Smooth muscle cell (in vitro differentiated cells): Measurements from ENCODE around the gene DSCAM. TPM values are rescaled to one million over a fixed set of nuclear protein-coding genes. Genes with fewer than 3 reads are reported as not detected.

Experiments used
- DNase-seq: peaks from one replicate; lab custom pipeline; 2025; ENCODE audit not compliant: unreplicated experiment; lab: John Stamatoyannopoulos, UW
- H2AFZ ChIP-seq: fragments of 200-600 bp; sonication (generic); 2 replicates; pipeline ENCODE4 v1.6.0; 2016; ENCODE audit warnings: antibody characterized with exemption, low read depth, mild to moderate bottlenecking
- H3F3A ChIP-seq: fragments of 200-600 bp; sonication (generic); 2 replicates; pipeline ENCODE4 v1.6.0; 2017; ENCODE audit warnings: antibody characterized with exemption, low read depth
- H3K27ac ChIP-seq: fragments of 200-600 bp; sonication (generic); 2 replicates; pipeline ENCODE4 v1.5.1; 2016; ENCODE audit warnings: low read depth, mild to moderate bottlenecking
- H3K27me3 ChIP-seq: fragments of 200-600 bp; sonication (generic); 2 replicates; pipeline ENCODE4 v1.6.1; 2016; ENCODE audit warnings: low read depth, mild to moderate bottlenecking
- H3K36me3 ChIP-seq: fragments of 200-600 bp; sonication (generic); 2 replicates; pipeline ENCODE4 v1.5.1; 2016; ENCODE audit warnings: low read depth
- H3K4me1 ChIP-seq: fragments of 200-600 bp; sonication (generic); 2 replicates; pipeline ENCODE4 v1.5.1; 2016; ENCODE audit warnings: low read depth
- H3K4me2 ChIP-seq: fragments of 200-600 bp; sonication (generic); 2 replicates; pipeline ENCODE4 v1.6.0; 2016; ENCODE audit warnings: mild to moderate bottlenecking
- H3K4me3 ChIP-seq: fragments of 200-600 bp; sonication (generic); 2 replicates; pipeline ENCODE4 v1.5.1; 2016; ENCODE audit warnings: mild to moderate bottlenecking
- H3K79me2 ChIP-seq: fragments of 200-600 bp; sonication (generic); 2 replicates; pipeline ENCODE4 v1.6.0; 2016; ENCODE audit warnings: low read depth, mild to moderate bottlenecking
- H3K9ac ChIP-seq: fragments of 200-600 bp; sonication (generic); 2 replicates; pipeline ENCODE4 v1.6.0; 2016; ENCODE audit warnings: low read depth
- H3K9me3 ChIP-seq: fragments of 200-600 bp; sonication (generic); replicated peaks from 2 replicates; pipeline ENCODE4 v1.5.1; 2016; ENCODE audit warnings: low read depth
- H4K20me1 ChIP-seq: fragments of 200-600 bp; sonication (generic); 2 replicates; pipeline ENCODE4 v1.6.0; 2016; ENCODE audit warnings: low read depth
- WGBS: methylation state at CpG from one replicate; pipeline ENCODE4 v1.1.7; 2016; ENCODE audit warnings: low lambda C conversion rate; 5-methylcytosine and 5-hydroxymethylcytosine counted together
- polyA plus RNA-seq: library from polyadenylated mRNA; unstranded; fragments of >200 nt; fragmentation: Nextera tagmentation; extraction: Ambion mirVana; gene quantifications from 2 replicates; pipeline ENCODE4 v1.2.1, GENCODE V29; 2016
- total RNA-seq: library from RNA; depleted of rRNA; stranded (reverse); fragments of >200 nt; gene quantifications from 2 replicates; pipeline ENCODE4 v1.2.3, GENCODE V29; 2014
- TF ChIP-seq, protein P1 (sequence below): fragments of 200-600 bp; sonication (generic); IDR thresholded peaks from 2 replicates; pipeline ENCODE4 v1.5.1; 2017; ENCODE audit warnings: borderline replicate concordance, mild to moderate bottlenecking, antibody characterized with exemption; ENCODE audit not compliant: insufficient read depth, poor library complexity, severe bottlenecking

Gene DSCAM
- total and polyA plus RNA-seq, 2 experiments from 2014 or later, result not detected

- Histone ChIP-seq H2AFZ (no peak overlapping the region), H3K79me2 (no peaks in the 10 kb centered on the region), H3K9me3 (no peaks in the 10 kb centered on the region), H3K27ac (no peak overlapping the region), H4K20me1 (no peaks in the 10 kb centered on the region), H3K27me3 (no peaks in the 10 kb centered on the region), H3K4me2 (no peak overlapping the region), H3F3A (no peaks in the 10 kb centered on the region), H3K4me3 (no peak overlapping the region), H3K9ac (no peak overlapping the region), H3K4me1 (no peaks in the 10 kb centered on the region), H3K36me3 (no peaks in the 10 kb centered on the region)
- WGBS, result 74% methylated on average over 3 of the region's 3 CpGs
- DNase-seq, result no peak
- TF ChIP-seq, protein P1, sequence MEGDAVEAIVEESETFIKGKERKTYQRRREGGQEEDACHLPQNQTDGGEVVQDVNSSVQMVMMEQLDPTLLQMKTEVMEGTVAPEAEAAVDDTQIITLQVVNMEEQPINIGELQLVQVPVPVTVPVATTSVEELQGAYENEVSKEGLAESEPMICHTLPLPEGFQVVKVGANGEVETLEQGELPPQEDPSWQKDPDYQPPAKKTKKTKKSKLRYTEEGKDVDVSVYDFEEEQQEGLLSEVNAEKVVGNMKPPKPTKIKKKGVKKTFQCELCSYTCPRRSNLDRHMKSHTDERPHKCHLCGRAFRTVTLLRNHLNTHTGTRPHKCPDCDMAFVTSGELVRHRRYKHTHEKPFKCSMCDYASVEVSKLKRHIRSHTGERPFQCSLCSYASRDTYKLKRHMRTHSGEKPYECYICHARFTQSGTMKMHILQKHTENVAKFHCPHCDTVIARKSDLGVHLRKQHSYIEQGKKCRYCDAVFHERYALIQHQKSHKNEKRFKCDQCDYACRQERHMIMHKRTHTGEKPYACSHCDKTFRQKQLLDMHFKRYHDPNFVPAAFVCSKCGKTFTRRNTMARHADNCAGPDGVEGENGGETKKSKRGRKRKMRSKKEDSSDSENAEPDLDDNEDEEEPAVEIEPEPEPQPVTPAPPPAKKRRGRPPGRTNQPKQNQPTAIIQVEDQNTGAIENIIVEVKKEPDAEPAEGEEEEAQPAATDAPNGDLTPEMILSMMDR, result no peak
Observed at GRCh38 chr21:40886006-40886405, 39.0 kb upstream of the DSCAM start.

DNA sequence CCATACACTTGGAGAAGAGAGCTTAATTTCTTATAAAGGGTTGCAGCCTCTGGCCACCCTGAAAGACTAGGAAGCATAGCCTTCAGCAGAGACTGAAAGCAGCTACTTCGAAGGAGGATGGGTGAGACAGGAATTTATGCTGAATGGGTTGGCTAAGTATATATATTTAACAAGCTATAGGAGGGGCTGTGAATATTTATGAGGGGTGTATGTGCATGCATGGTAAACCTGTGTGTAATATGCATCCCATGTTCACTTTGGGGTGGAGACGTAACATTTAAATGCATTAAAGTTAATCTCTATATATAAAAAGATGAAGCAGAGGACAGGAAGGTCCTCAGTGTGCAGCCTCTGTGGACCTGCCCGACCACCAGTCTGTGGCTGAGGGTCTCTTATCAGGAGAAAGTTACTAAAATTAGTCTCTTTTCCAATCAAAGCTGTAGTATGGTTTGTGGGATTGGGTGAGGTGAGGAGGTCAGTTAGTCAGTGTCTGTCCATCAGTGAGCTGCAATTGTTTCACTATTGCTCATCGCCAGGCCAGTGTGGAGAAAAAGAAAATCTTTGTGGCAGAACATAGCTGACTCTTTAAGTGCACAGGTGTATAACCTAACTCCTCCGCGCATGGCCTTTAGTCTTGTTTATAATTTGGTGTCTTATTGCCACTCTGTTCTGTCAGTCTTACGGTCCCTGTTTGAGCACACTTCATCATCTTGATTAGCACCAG, 35.4 kb upstream of the DSCAM start:
- Histone ChIP-seq H3K27ac (no peak overlapping the region), H3K9ac (no peak overlapping the region), H3K4me3 (no peak overlapping the region), H2AFZ (no peak overlapping the region), H3K4me1 (no peaks in the 10 kb centered on the region), H3K36me3 (no peaks in the 10 kb centered on the region), H3K9me3 (no peaks in the 10 kb centered on the region), H3K79me2 (no peaks in the 10 kb centered on the region), H4K20me1 (no peaks in the 10 kb centered on the region), H3K4me2 (no peak overlapping the region), H3K27me3 (no peaks in the 10 kb centered on the region), H3F3A (no peaks in the 10 kb centered on the region)
- DNase-seq, result no peak
- 85% methylated on average over 7 of the region's 7 CpGs for WGBS
- TF ChIP-seq, protein P1, result no peak

DNA sequence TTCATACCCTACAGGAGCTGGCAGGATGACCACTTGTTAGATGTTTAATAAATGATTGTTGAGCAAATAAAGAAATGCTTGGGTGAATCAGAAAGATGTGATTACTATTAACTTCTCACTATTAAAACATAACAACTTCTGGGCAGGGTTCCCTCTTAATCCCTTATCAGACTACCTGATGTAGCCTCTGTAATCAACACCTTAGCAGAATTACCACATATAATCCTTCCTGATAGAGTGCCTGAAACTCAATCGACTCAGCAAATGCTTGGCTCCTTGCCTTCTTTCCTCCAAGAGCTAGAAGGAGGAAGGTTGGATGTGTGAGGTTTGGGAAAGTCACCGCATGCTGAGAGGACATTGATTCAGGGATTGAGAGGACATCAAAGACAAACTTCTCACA, 34.8 kb upstream of the DSCAM start:
- no peaks in the 10 kb centered on the region for H3K27me3 ChIP-seq
- TF ChIP-seq, protein P1, result no peak
- 93% methylated on average over 2 of the region's 2 CpGs for WGBS
- H4K20me1 ChIP-seq, result no peaks in the 10 kb centered on the region
- no peaks in the 10 kb centered on the region for H3F3A ChIP-seq
- H3K9ac ChIP-seq, result no peak overlapping the region
- H3K36me3 ChIP-seq, result no peaks in the 10 kb centered on the region
- no peak for DNase-seq
- no peak overlapping the region for H3K27ac ChIP-seq
- no peak overlapping the region for H2AFZ ChIP-seq
- H3K4me2 ChIP-seq, result no peak overlapping the region
- H3K79me2 ChIP-seq, result no peaks in the 10 kb centered on the region
- no peak overlapping the region for H3K4me3 ChIP-seq
- H3K4me1 ChIP-seq, result no peaks in the 10 kb centered on the region
- no peaks in the 10 kb centered on the region for H3K9me3 ChIP-seq

GRCh38 chr21:40871099-40871498, 24.1 kb upstream of the DSCAM start:
- H3F3A ChIP-seq, result no peaks in the 10 kb centered on the region
- H3K27me3 ChIP-seq, result no peaks in the 10 kb centered on the region
- H3K9ac ChIP-seq, result no peak overlapping the region
- H3K9me3 ChIP-seq, result no peaks in the 10 kb centered on the region
- H3K4me2 ChIP-seq, result no peak overlapping the region
- no peaks in the 10 kb centered on the region for H3K36me3 ChIP-seq
- H3K4me3 ChIP-seq, result no peak overlapping the region
- no peak for DNase-seq
- no peaks in the 10 kb centered on the region for H3K4me1 ChIP-seq
- TF ChIP-seq, protein P1, result no peak
- H2AFZ ChIP-seq, result no peak overlapping the region
- no peak overlapping the region for H3K27ac ChIP-seq
- H4K20me1 ChIP-seq, result no peaks in the 10 kb centered on the region
- no peaks in the 10 kb centered on the region for H3K79me2 ChIP-seq
- WGBS, result 92% methylated on average over 1 of the region's 1 CpG
